AG20443 (cell line): ENCODE measurements around the gene KTI12.
"Not testable (repeated sequence)": the region's sequence is repeated elsewhere in the genome, so short reads cannot be mapped to it uniquely, and the experiment has no call there.

Source experiments
- DNase-seq: peaks from one replicate; pipeline ENCODE4 v3.0.0; 2012; ENCODE audit warnings: low spot score, mixed read lengths

Gene KTI12

GRCh38 chr1:52037909-52038308 lies 4.3 kb upstream of the KTI12 start:
- no peak for DNase-seq

- no peak for DNase-seq
These were observed 3.8 kb upstream of the KTI12 start for GRCh38 chr1:52037402-52037814.

GRCh38 chr1:52034050-52034384 lies 407 bp upstream of the KTI12 start:
- DNase-seq = no peak

- peak; percentile 61 for DNase-seq
These were observed 852 bp downstream of the KTI12 start for GRCh38 chr1:52032785-52033131.

- no peak for DNase-seq
These were observed 1.4 kb downstream of the KTI12 start for GRCh38 chr1:52032124-52032784.

GRCh38 chr1:52028839-52029238 lies 4.8 kb downstream of the KTI12 start:
- DNase-seq = not testable (repeated sequence)

DNA sequence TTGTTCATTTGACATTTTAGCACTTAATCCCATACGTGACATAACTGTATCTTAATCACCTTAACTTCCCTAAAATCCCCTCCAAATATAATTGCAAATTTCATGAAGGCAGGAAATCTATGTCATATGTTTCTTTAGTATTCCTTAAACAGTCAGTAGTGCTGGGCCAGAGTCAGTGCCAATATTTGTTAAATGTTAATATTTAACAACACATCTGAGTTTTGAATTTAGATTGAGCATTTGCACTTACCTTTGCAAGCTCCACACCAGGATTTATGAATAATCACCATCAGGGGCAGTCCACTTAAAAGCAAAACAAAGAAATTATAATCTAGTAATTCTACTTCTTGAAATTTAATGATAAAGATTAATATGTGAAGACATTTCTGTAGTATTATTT lies 5.3 kb downstream of the KTI12 start:
- no peak for DNase-seq

GRCh38 chr1:52026278-52026677 lies 7.3 kb downstream of the KTI12 start:
- no peak for DNase-seq

DNA sequence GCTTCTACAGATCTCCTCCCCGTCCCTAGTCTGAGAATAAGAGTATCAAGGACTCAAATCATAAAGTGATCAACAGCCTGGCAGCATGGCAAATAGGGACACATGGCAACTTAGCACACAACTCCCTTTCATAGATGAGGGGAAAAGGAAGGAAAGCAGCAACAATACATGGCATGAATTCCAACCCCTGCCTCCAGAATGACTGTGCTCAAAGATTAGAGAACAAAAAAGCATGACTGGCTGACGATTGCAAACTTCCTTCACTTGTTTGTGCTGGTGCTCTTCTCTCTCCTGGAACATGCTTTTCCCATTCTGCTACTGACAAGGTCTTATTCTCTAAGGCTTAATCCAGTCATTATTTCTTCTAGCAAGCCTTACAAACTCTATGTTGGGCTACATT lies 11.5 kb downstream of the KTI12 start:
- no peak for DNase-seq

DNA sequence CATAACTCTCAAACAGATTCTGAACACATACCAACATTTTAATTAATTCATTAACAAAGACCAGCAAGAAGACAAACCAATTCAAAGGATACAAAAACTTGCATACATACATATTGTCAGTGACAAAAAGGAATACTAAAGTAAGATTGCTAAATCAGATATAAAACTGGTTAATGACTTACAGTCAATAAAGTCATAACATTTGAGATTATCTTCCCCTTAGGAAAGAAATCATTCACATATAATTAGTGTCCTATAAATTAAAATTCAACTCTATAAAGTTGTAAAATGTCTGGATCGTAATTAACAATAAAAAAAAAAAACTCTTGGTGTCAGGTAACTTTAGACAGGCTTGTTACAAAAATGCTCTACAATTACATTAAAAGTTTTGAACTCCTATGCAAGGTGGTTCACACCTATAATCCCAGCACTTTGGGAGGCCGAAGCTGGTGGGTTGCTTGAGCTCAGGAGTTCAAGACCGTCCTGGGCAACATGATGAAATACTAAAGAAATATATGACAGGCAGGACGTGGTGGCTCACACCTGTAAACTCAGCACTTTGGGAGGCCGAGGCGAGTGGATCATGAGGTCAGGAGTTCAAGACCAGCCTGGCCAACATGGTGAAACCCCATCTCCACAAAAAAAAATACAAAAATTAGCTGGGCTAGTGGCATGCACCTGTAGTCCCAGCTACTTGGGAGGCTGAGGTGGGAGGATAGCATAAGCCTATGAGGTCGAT lies 25.4 kb downstream of the KTI12 start:
- no peak for DNase-seq

- DNase-seq = no peak
These were observed 26.2 kb downstream of the KTI12 start for GRCh38 chr1:52007215-52008002.

DNA sequence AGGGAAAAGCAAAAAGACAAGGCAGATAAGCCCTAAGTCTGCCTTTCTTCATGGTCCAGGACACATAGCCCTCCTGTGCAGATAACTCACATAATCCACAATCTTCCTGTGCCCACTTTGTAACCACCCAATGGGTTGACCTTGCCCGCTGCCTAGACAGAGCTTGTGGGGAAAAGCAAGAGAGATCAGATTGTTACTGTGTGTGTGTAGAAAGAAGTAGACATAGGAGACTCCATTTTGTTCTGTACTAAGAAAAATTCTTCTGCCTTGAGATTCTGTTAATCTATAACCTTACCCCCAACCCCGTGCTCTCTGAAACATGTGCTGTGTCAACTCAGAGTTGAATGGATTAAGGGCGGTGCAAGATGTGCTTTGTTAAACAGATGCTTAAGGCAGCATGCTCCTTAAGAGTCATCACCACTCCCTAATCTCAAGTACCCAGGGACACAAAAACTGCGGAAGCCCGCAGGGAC lies 27.5 kb downstream of the KTI12 start:
- not testable (repeated sequence) for DNase-seq

- peak; percentile 58 for DNase-seq
These were observed 28.1 kb downstream of the KTI12 start for GRCh38 chr1:52005548-52005947.

- DNase-seq = no peak
These were observed 29.7 kb downstream of the KTI12 start for GRCh38 chr1:52003877-52004276.

- peak; percentile 87 for DNase-seq
These were observed 31.3 kb downstream of the KTI12 start for GRCh38 chr1:52002038-52002917.

- no peak for DNase-seq
These were observed 34.9 kb downstream of the KTI12 start for GRCh38 chr1:51998701-51999100.

GRCh38 chr1:51997974-51998382 lies 35.6 kb downstream of the KTI12 start:
- DNase-seq = peak; percentile 14

DNA sequence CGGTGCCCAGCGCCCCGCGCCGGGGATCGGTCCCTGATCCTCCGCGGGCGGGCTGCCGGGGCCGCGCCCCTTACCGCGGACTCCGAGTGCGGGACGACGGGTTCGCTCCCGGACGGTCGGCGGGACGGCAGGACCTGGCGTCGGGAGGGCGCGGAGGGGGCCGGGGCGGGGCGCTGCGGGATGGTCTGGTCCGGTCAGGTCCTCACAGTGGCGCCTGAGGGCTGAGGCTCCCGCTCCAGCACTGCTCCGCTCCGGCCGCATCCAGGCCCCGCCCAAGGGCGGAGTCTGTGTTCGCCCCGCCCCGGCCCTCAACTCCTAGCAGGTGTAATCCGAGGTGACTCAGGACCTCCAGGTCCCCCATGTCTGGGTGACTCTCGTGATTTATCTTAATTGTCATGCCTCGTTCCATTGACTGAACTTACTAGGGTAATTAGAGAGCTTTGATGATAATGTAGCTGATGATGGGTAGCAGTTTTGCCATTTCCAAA lies 43.1 kb downstream of the KTI12 start, which contains the start of gene RAB3B:
Gene RAB3B, minus strand, starts transcription at position 223 of the 488 bp plus-strand sequence. CDS start 13,583 bp downstream, outside the sequence.
- DNase-seq = peak; percentile 95

- DNase-seq = peak; percentile 23
These were observed 43.8 kb downstream of the KTI12 start for GRCh38 chr1:51989582-51990477.

DNA sequence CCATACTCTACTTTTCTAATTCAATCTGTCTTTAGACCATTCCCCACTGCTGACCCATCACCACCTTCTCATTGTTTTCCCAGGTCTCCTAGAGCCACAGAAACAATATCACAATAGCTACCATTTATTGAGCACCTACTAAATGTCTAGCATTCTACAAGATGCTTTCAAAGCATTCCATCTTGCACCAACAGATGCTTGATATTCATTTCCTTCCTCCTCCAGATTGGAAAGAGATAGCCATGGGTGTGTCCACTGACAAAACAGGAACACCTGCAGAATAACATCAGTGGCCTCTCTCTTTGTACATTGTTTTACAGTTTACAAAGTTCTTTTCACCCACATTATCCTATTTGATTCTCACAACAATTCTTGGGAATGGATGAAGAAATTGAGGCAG lies 45.4 kb downstream of the KTI12 start:
- DNase-seq = no peak

GRCh38 chr1:51986718-51987117 lies 46.9 kb downstream of the KTI12 start:
- DNase-seq = no peak
